NCI-H2196 treated with DMSO at 0.1 percent for 48 hours (cell line): ENCODE results near the gene DNAJC5.
"Not testable (repeated sequence)": the region's sequence is repeated elsewhere in the genome, so short reads cannot be mapped to it uniquely, and the experiment has no call there.

Experiments
- DNase-seq: peaks from one replicate; lab custom pipeline; 2025; ENCODE audit not compliant: unreplicated experiment; lab: John Stamatoyannopoulos, UW

Gene DNAJC5

DNA sequence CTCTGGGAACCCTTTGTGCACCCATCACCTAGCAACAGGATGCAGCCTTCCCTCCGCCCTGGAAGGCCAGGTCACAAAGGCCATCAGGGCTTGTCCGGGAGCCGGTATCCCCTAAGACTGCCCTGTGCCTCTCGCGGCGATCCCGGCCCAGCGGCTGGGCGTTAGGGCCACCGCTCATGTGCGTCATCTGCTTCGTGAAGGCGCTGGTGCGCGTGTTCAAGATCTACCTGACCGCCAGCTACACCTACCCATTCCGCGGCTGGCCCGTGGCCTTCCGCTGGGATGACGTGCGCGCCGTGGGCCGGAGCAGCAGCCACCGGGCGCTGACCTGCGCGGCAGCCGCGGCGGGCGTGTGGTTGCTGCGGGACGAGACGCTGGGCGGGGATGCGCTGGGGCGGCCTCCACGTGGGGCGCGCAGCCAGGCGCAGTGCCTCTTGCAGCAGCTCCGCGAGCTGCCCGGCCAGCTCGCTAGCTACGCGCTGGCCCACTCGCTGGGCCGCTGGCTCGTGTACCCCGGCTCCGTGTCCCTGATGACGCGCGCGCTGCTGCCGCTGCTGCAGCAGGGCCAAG is 33.5 kb upstream of the DNAJC5 start, which contains the start of gene ABHD16B:
Gene ABHD16B (plus strand): TSS at position 134 of the 570 bp plus-strand sequence. CDS start 43 bp downstream, at position 177.
- no peak for DNase-seq

DNA sequence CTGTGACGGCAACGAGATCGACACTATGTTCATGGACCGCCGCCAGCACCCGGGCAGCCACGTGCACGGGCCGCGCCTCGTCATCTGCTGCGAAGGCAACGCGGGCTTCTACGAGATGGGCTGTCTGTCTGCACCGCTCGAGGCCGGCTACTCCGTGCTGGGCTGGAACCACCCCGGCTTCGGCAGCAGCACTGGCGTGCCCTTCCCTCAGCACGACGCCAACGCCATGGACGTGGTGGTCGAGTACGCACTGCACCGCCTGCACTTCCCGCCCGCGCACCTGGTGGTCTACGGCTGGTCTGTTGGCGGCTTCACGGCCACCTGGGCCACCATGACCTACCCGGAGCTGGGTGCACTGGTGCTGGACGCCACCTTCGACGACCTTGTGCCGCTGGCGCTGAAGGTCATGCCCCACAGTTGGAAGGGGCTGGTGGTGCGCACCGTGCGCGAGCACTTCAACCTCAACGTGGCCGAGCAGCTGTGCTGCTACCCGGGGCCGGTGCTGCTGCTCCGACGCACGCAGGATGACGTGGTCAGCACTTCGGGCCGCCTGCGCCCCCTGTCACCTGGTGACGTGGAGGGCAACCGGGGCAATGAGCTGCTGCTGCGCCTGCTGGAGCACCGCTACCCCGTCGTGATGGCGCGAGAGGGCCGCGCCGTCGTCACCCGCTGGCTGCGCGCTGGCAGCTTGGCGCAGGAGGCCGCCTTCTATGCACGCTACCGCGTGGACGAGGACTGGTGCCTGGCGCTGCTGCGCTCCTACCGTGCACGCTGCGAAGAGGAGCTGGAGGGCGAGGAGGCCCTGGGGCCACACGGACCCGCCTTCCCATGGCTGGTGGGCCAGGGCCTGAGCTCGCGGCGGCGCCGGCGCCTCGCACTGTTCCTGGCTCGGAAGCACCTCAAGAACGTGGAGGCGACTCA is 32.7 kb upstream of the DNAJC5 start:
- no peak for DNase-seq

DNA sequence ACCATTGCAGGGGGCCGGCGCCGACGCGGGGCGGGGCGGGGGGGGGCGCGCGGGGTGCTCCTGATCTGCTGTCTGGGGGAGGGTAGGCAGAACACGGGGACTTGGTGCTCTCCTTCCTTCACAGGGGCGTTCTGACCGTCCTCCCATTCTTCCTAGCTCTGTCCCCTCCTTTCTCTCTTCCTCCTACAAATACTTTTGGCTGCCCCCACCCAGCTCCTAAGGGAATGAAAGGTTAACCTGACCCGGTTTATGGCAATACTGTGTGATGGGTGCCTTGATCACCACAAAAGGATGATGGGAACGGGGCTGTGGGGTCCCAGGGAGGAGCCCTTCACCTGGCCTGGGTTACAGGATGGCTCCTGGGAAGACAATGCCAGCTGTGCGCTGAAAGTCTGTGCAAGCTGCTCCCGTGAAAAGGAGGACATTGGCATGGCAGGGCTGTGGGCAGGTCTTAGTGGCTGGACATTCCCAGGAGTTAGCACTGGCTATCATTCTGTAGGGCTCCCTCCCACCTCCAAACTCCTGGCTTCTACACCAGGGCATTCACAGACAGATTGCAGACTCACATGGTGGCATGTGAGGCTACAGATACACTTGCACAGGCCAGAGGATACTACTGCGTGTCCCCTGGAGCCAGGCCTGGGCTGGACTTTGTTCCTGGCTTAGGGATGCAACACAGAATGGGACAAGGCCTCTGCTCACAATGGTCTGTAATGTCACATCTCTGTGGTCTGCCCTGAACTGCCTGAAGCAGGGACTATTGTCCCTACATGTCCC is 31.7 kb upstream of the DNAJC5 start:
- no peak for DNase-seq

DNA sequence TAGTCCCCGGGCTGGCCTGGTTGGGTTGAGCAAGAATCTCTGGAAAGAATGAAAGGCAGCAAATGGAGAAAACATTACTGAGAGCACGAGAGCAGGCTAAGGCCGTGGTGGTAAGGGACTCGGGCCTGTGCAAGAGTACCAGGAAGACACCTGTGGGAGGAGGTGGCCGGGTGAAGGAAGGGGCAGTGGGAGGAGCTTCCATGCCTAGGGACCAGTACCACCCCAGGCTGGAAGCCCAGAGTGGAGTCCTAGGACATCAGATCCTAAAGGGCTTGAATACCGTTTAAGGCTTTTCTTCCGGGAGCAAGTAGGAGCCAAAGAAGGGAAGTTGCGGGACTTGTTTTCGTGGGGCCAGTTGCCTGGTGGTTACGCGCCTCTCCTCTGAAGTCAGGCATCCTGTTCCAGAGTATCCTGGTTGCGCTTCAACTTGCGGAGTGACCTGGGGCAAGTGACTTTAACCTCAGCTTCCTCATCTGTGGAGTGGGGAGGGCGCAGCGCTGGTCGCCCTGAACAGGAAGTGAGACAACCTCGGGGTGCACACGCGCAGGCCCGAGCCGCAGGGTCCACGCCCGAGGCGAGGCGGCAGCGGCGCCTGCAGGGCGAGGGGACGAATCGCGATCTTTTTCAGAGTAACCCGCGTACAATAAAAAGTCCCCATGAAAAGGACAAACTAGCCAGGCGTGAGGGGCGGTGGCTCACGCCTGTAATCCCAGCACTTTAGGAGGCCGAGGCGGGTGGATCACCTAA is 31.0 kb upstream of the DNAJC5 start:
- DNase-seq, result peak; percentile 84

DNA sequence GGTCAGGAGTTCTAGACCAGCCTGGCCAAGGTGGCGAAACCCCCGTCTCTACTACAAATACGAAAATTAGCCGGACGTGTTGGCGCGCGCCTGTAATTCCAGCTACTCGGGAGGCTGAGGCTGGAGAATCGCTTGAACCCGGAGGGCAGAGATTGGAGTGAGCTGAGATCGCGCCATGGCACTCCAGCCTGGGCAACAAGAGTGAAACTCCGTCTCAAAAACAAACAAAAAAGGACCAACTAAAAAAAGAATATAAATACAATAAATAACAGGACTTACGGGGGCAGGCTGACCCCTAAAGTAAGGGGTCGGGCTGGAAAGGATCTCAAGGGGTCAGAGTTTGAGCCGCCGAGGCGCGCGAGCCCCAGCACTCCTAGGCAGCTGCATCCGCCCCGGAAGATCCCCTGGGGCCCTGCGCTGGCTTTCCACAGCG is 30.4 kb upstream of the DNAJC5 start:
- no peak for DNase-seq

DNA sequence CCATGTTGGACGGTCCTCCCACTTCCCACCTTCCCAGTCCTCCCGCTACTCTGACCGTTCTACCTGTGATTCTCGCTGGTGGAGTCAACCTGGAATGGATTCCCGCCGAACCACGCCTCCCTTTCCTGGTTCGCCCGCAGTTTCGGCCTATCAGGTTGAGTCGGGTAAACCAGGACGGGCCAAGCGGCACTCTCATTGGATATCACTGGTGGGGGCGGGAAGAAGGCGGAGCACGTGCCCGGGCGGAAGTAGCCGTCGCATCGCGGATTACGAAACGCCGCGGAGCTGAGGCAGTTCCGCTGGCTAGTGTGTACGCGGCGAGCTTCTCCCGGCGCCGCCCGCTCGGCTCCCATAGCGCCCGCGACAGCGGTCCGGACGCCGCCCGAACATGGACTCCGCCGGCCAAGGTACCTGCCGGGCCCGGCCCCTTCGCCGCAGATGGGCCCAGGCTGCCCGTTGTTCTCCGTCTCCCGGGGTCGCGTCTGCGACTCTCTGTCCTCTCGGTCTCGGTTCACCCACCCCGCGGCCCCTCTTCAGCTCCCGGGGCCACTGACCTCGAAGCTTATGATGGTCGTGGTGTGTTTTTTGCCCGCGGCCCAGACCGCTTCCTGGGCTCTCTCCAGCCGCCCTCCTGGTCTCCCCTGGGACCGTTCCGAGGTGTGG is 29.8 kb upstream of the DNAJC5 start, which contains the start of gene TPD52L2:
Gene TPD52L2 (plus strand): TSS at position 293 of the 663 bp plus-strand sequence. CDS start 96 bp downstream, at position 389.
- peak; percentile 99 for DNase-seq

DNA sequence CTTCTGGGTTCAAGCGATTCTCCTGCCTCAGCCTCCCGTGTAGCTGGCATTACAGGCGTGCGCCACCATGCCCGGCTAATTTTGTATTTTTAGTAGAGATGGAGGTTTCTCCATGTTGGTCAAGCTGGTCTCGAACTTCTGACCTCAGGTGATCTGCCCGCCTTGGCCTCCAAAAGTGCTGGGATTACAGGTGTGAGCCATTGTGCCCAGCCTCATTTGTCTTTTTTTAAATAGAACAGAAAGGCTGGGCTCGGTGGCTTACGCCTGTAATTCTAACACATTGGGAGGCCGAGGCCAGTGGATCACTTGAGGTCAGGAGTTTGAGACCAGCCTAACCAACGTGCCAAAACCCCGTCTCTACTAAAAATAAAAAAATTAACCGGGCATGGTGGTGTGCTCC is 27.9 kb upstream of the DNAJC5 start:
- DNase-seq, result not testable (repeated sequence)

DNA sequence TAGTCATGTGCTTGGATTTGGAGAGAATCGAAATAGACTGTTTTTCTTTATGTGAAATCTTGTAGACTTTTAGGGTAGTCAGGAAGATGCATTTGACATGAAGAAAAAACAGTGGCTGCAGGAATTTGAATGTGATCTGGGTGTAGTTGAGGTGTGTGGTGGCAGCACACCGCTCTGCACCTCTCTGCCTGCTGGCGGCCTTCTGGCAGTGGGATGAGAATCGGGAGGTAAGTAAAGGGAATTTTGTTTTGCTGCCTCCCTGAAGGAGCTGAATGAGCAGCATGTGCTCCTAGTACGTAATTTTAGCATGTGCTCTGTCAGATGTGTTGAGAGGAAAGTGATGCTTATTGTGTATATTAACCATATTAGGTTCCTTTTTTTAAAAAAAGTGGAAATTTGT is 26.7 kb upstream of the DNAJC5 start:
- no peak for DNase-seq

DNA sequence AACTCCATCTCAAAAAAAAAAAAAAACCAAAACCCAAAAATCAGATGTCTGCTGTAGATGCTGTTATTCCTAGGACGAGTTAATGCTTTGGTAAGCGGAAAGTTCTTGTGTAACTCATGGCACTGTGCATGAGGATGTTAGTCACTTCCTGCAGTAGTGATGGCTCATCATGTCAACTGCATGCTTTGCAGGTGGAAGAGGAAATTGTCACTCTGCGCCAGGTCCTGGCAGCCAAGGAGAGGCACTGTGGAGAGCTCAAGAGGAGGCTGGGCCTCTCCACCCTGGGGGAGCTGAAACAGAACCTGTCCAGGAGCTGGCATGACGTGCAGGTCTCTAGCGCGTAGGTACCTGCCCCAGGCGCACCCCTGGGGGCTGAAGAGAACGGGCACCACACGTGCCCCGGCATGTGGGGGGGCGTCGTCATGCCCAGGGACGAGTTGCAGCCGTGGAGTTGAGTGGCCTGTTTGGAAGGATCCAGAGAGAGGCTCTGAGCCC is 21.4 kb upstream of the DNAJC5 start:
- DNase-seq, result no peak

DNA sequence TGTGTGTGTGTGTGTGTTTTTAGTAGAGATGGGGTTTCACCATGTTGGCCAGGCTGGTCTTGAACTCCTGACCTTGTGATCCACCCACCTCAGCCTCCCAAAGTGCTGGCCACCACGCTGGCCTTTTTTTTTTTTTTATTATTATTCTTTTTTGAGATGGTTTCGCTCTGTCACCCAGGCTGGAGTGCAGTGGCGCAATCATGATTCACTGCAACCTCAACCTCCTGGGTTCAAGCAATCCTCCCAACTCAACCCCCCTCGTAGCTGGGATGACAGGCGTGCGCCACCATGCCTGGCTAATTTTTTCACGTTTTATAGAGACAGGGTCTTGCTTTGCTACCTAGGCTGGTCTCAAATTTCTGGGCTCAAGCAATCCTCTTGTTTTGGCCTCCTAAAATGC is 20.7 kb upstream of the DNAJC5 start:
- not testable (repeated sequence) for DNase-seq

DNA sequence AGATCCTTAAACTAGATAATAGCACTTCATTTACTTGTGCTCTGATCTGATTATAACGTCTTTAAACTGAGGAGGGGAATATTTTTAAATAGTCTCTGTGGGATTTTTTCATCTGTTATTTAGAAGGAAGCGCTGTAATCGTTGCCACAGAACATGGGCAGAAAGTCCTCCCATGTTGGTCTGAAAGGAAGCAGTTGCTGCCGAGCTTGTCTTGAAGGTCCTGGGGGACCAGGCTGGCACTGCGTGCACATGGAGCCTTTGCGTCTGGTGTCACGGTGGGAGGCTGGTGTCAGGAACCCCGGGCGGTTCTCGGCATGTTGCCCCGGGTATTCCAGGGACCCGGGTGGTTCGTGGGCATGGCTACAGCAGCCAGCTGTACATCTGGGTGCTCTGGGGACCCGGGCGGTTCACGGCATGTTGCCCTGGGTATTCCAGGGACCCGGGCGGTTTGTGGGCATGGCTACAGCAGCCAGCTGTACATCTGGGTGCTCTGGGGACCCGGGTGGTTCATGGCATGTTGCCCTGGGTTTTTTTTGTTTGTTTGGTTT is 18.4 kb upstream of the DNAJC5 start:
- DNase-seq, result no peak

DNA sequence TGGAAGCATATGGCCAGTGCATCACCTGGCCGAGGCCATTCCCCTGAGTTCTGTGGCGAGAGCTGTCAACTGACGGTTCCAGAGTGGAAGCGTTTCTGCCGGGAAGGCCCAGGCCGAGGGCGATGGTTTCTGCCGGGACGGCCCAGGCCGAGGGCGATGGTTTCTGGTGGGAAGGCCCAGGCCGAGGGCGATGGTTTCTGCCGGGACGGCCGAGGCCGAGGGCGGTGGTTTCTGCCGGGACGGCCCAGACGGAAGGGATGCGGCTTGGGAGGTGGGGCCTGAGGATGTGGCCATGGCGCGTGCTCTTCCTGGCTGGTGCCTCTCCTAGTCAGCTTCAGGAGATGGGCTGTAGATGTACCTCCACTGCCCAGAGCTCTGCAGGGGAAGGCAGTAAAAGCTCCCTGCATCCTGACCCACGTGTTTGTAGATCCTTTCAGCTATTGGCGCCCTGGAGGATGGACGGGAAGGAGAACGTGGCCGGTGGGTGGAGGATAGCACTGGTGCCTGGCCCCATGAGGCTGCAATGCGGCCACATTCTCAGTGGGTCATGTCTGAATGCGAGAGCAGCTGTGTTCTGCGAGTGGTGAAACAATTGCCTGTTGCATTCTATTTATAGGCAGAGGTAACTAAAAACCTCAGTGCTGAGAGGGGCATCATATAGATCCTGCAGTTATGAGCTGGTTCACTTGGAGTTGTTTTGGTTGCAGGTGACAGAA is 17.0 kb upstream of the DNAJC5 start:
- no peak for DNase-seq

DNA sequence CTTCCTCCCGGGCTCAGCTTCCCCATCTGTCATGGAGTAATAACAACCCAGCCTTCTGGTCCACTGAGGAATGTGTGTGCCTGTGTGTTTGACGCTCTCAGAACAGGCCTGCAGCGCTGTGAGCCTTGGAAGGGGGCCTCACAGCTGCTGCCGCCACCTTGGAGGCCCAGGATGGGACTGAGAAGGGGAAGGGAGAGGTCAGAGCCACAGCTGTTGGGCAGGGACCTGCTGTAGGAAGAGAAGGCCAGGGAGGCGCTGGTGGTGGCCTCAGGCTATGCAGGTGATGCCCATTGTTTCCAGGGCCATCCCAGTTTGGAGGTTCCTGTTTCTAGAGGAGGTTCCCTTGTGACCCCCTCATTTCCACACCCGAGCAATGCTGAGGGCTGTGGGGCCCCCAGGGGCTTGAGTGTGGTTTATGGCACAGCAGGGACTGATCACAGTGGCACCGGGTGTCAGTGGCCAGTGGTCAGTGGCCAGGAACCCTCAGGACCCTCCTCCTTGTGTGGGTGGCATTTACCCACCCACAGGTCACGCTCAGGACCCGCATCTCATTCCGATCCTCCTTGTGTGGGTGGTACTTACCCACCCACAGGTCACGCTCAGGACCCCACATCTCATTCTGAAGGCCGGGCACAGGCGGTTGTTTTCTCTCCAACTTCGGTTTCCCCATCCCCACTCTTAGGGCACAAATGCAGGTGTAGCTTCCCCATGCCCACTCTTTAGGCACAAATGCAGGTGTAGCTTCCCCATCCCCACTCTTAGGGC is 15.8 kb upstream of the DNAJC5 start:
- no peak for DNase-seq

DNA sequence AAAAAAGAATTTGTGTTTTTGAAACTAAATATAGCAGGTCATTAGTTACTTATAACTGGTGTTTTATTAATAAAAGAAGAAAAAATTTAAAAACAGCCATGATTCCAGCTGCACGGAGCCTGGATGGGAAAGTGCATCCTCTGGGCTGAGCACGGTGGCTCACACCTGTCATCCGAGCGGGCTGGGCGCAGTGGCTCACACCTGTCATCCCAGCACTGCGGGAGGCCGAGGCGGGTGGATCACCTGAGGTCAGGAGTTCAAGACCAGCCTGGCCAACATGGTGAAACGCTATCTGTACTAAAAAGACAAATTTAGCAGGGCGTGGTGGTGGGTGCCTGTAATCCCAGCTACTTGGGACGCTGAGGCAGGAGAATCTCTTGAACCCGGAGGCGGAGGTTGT is 14.0 kb upstream of the DNAJC5 start:
- not testable (repeated sequence) for DNase-seq

DNA sequence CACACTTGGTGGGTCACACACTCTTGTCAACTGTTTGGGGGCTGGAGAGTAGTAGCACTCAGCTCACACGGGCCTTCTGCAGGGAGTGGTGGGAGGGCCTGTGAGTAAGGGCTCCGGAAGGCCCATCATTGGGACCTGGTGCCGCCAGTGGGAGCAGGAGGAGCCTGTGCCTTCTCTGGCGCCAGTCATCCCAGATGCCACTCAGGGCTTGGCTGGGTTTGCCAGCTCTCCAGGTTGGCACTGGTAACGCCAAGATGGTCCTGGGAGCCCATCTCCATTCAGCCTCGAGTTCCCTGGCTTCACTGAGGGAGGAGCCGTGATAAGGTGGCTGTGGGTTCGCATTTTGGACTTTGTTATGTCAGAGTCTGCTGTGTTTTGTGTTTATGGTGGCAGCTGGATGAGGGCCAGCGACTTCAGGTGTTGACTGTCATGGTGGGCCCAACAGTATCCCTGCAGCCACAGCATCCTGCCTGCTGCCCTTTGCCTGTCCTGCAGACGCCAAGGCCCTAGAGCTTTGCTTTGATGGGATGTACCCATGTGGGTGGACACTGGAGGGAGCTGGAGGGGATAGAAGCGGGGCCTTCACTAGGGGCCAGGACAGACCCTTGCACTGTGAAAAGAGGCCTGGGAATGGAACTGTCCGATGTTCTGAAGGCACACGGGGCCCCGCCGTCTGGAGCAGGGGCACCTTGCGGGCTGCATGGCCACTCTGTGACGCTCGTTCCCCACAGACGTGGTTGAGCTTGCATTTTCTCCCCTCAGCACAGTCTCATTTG is 13.3 kb upstream of the DNAJC5 start:
- DNase-seq, result no peak

DNA sequence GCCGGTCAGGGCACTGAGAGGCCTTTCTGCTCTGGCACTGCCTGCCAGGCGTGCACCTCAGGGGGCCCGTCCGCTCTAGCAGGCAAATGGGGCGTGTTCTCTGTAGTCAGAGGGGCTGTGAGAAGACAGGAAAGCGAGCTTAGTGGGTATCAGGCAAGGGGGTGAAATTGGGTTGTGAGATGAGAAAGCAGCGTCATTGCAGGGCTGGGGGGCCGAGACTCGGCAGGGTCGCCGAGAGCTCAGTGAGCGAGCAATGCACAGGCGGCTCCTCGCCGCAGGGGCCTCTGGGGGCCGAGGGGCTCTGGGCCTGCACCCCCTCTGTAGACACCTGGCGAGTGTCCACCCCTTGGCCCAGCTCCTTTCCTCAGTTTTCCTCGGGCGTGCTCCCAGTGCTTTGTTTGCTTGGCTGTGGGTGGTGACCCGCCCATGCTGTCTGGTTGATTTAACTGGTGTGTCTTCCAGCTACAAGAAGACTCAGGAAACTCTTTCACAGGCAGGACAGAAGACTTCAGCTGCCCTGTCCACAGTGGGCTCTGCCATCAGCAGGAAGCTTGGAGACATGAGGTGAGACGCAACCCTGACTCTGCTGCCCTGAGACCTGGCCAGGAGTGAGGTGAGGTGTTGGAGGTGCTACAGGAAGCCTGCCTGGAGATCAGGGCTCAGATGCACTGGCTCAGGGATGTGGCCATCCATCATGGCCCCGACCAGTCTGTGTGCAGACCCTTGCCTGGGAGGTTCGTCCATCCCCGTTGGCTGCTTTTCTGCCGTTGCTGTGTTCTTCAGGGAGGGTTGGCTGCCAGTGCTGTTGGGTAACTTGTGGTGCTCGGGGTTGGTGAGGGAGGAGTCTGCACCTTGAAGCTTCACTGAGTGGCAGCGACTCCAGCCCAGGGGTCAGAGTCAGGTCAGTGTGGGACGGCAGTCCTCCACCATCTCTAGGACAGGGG is 12.4 kb upstream of the DNAJC5 start:
- no peak for DNase-seq

DNA sequence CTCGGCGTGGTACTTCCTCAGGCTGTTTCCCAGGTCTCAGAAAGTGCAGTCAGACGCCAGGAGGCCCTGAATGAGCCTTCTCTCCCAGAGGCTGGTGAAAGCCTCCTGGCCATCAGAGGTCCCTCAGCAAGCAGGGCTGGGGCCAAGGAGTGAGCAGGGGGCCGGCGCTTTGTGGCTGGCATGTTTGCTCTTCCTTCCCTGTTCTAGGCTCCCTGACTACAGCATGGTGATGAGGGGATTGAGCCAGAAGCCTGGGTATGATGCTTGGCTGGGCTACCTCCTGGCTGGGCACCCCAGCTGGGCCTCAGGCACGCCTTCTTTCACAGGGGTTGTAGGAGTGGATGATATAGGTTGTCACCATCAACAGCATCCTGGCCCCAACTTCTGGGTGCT is 11.7 kb upstream of the DNAJC5 start:
- no peak for DNase-seq
